ENCODE measurements around the gene CLIP2.

GRCh38 chr7:74284781-74285259, 4.4 kb upstream of the CLIP2 start:
- TF ChIP-seq, protein P1, sequence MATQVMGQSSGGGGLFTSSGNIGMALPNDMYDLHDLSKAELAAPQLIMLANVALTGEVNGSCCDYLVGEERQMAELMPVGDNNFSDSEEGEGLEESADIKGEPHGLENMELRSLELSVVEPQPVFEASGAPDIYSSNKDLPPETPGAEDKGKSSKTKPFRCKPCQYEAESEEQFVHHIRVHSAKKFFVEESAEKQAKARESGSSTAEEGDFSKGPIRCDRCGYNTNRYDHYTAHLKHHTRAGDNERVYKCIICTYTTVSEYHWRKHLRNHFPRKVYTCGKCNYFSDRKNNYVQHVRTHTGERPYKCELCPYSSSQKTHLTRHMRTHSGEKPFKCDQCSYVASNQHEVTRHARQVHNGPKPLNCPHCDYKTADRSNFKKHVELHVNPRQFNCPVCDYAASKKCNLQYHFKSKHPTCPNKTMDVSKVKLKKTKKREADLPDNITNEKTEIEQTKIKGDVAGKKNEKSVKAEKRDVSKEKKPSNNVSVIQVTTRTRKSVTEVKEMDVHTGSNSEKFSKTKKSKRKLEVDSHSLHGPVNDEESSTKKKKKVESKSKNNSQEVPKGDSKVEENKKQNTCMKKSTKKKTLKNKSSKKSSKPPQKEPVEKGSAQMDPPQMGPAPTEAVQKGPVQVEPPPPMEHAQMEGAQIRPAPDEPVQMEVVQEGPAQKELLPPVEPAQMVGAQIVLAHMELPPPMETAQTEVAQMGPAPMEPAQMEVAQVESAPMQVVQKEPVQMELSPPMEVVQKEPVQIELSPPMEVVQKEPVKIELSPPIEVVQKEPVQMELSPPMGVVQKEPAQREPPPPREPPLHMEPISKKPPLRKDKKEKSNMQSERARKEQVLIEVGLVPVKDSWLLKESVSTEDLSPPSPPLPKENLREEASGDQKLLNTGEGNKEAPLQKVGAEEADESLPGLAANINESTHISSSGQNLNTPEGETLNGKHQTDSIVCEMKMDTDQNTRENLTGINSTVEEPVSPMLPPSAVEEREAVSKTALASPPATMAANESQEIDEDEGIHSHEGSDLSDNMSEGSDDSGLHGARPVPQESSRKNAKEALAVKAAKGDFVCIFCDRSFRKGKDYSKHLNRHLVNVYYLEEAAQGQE (IDR thresholded peaks at IDR 0.05; ENCODE audit: insufficient read depth in 1 of 2, low read depth in 2 of 2, low read length in 2 of 2): no peak
- TF ChIP-seq POLR2AphosphoS5 (IDR thresholded peaks at IDR 0.05; ENCODE audit: low read depth, low read length) (no peak), FOXP2 (optimal IDR thresholded peaks at IDR 0.05; ENCODE audit: borderline replicate concordance, extremely low read depth, extremely low read length, insufficient read depth) (no peak)
